Neural progenitor cell (in vitro differentiated cells): ENCODE measurements around the gene LATS2.

Experiments
- EZH2 ChIP-seq: fragments of 200-600 bp; sonication (generic); IDR thresholded peaks from 2 replicates; pipeline ENCODE4 v1.6.1; 2017; ENCODE audit warnings: antibody characterized with exemption, mild to moderate bottlenecking, moderate library complexity
- EZH2phosphoT487 ChIP-seq: fragments of 200-600 bp; sonication (generic); IDR thresholded peaks from 2 replicates; pipeline ENCODE4 v1.6.1; 2017; ENCODE audit warnings: antibody characterized with exemption
- TF ChIP-seq, protein P1 (sequence below): fragments of 200-600 bp; sonication (generic); IDR thresholded peaks from 2 replicates; pipeline ENCODE4 v1.5.1; 2017; ENCODE audit warnings: antibody characterized with exemption, mild to moderate bottlenecking

DNA sequence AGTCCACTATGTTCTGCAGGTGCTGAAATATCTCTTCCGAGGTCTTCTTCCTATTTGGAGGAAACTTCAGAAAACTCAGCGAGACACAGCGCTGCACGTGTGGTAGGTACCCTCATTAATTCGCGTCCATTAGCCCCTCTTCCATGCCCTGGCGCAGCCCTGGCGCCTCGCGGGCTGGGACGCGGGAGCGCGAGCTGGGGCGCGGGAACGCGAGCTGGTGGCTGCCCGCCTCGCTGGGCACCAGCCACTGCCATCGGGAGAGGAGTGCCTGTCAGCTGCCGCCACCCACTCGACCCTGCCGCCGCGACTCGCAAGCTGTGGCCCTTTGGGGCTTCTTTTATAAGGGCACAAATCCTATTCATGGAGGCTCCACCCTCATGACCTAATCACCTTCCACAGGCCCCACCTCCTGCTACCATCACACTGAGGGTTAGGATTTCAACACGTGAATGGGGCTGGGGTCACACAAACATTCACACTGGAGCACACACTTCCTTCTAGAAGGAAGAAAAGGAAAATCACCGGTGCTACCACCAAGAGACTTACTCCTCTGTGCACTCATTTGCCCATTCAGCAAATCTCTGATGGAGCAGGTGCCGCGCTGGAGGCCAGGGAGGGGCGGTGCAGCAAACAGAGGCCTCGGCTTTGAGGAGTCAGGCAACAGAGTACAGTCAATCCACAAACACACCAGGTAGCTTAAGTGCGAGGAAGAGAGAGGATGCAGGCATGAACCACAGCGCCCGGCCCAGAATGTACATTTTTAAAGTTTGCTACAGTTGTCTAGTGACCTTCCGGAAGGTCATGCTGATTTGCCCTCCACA is 43.0 kb upstream of the LATS2 start:
- TF ChIP-seq, protein P1, sequence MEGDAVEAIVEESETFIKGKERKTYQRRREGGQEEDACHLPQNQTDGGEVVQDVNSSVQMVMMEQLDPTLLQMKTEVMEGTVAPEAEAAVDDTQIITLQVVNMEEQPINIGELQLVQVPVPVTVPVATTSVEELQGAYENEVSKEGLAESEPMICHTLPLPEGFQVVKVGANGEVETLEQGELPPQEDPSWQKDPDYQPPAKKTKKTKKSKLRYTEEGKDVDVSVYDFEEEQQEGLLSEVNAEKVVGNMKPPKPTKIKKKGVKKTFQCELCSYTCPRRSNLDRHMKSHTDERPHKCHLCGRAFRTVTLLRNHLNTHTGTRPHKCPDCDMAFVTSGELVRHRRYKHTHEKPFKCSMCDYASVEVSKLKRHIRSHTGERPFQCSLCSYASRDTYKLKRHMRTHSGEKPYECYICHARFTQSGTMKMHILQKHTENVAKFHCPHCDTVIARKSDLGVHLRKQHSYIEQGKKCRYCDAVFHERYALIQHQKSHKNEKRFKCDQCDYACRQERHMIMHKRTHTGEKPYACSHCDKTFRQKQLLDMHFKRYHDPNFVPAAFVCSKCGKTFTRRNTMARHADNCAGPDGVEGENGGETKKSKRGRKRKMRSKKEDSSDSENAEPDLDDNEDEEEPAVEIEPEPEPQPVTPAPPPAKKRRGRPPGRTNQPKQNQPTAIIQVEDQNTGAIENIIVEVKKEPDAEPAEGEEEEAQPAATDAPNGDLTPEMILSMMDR = no peak
- TF ChIP-seq EZH2phosphoT487 = no peak
- TF ChIP-seq EZH2 = no peak
